Fibroblast of pulmonary artery (primary cell): Measurements from ENCODE around the gene BCAR3.
A peak's percentile ranks its signal among the peaks of the same experiment; 100 is the strongest.
"Not testable (repeated sequence)": the region's sequence is repeated elsewhere in the genome, so short reads cannot be mapped to it uniquely, and the experiment has no call there.

Experiments
- DNase-seq: peaks from one replicate; pipeline ENCODE4 v3.0.0-alpha.2; 2010; ENCODE audit warnings: low read depth
- H3K4me3 ChIP-seq: replicated peaks from 2 replicates; pipeline ENCODE4 v1.5.1; 2011; ENCODE audit warnings: low read depth, mild to moderate bottlenecking, control low read depth, low read length, moderate library complexity
- TF ChIP-seq, protein P1 (sequence below): IDR thresholded peaks from 2 replicates; pipeline ENCODE4 v1.5.1; 2011; ENCODE audit warnings: mild to moderate bottlenecking, control low read depth, low read length, inconsistent platforms; ENCODE audit errors: missing control alignments

The BCAR3 gene

DNA sequence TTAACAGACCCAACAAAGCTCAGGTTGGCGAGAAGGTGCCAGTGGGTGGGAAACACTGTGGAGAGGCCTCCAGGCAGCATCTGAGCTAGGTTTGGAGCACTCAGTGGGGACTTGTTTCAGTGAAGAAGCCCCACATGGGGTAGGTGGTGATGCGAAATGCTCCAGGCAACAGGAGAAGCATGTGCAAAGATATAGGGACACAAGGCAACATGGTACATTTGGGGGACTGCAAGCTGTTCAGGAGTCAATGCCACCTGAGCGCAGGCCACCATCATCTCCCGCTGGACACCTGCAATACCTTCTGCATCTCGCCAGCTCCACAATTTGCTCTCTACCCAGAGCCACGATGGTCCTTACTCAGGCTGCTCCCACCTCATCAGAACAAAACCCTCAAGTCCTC lies 28.0 kb downstream of the BCAR3 start:
- no peak for DNase-seq
- TF ChIP-seq, protein P1, sequence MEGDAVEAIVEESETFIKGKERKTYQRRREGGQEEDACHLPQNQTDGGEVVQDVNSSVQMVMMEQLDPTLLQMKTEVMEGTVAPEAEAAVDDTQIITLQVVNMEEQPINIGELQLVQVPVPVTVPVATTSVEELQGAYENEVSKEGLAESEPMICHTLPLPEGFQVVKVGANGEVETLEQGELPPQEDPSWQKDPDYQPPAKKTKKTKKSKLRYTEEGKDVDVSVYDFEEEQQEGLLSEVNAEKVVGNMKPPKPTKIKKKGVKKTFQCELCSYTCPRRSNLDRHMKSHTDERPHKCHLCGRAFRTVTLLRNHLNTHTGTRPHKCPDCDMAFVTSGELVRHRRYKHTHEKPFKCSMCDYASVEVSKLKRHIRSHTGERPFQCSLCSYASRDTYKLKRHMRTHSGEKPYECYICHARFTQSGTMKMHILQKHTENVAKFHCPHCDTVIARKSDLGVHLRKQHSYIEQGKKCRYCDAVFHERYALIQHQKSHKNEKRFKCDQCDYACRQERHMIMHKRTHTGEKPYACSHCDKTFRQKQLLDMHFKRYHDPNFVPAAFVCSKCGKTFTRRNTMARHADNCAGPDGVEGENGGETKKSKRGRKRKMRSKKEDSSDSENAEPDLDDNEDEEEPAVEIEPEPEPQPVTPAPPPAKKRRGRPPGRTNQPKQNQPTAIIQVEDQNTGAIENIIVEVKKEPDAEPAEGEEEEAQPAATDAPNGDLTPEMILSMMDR: no peak

GRCh38 chr1:93652323-93652949 lies 29.2 kb downstream of the BCAR3 start:
- TF ChIP-seq, protein P1: no peak
- no peak for DNase-seq
- no peak overlapping the region for H3K4me3 ChIP-seq

More for the DNA sequence above, 28.0 kb downstream of the BCAR3 start:
- H3K4me3 ChIP-seq: no peak overlapping the region

GRCh38 chr1:93651695-93652094 lies 29.9 kb downstream of the BCAR3 start:
- TF ChIP-seq, protein P1: no peak
- H3K4me3 ChIP-seq: no peak overlapping the region
- no peak for DNase-seq

- DNase-seq, H3K4me3 ChIP-seq: not testable (repeated sequence)
Measured at GRCh38 chr1:93650159-93650558, 31.5 kb downstream of the BCAR3 start.

DNA sequence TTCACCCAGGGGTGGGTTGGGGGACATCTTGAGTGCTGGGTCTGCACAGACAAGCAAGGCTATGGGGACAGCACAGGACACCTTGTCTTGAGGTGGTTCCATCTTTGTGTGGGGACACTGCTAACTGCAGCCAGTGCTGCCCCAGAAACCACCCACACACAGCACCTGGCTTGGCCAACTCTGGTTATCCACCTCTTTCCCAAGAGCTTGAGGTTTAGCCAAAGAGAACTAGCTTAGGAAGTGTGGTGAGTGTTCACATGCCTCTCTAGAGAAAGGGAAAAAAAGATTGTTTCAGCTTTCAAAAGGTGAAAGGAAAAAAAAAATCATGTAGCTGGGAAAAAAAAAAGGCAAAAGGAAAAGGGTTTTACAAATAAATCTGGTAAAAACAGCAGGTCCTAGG lies 32.4 kb downstream of the BCAR3 start:
- peak; percentile 48 for DNase-seq
- TF ChIP-seq, protein P1: no peak
- no peak overlapping the region for H3K4me3 ChIP-seq

GRCh38 chr1:93648656-93649055 lies 33.0 kb downstream of the BCAR3 start:
- H3K4me3 ChIP-seq: no peak overlapping the region
- no peak for DNase-seq
- TF ChIP-seq, protein P1: no peak

DNA sequence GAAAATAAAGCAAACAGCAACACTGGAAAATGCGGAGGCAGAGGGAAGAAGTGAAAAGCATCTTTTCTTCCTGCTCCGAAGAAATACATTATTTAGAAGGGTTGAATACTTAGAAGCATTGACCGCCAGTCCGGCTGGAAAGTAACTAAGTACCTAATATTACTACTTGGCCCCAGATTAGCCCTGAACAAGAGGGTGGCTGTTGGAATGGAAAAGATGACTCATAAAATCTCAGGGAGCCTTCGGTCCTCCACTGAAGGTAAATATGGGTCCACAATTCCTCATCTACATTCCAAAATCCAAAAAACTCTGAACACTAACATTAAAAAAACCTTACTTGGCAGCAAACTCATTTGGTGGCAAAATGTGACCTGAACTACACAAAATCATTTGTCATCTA lies 40.1 kb downstream of the BCAR3 start:
- TF ChIP-seq, protein P1: no peak
- no peak overlapping the region for H3K4me3 ChIP-seq
- DNase-seq: peak; percentile 44
